Stimulated activated CD4-positive, alpha-beta T cell treated with anti-CD3 and anti-CD28 coated beads, Interleukin-1b, Interleukin-23, amount 100 ng/mL, for 24 hours (primary cell): ENCODE results near the gene TRIM37.
"Not testable (repeated sequence)": the region's sequence is repeated elsewhere in the genome, so short reads cannot be mapped to it uniquely, and the experiment has no call there.

Experiments
- DNase-seq, 4 experiments: peaks; one replicate each; pipeline ENCODE4 v3.0.0-alpha.2; 2020; ENCODE audit warnings: low read depth in 4 of 4, low spot score in 1 of 4

Gene TRIM37

DNA sequence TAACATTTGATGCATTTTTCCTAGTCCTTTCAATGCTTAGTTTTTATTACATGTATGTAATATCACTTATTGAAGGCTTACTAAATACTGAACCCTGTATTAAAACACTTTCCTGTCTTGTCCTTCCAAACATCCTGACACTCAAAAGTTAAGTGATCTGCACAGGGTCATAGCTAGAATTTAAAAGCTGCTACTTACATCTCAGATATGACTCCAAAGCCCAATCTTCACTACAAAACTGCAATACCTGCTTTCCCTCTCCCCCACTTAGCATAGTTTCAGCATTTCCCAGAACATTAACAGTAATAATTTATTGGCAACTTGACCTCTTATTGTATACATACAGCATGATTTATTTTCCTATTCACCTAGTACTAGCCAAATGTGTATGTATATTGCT is 4.3 kb upstream of the TRIM37 start:
- no peak for DNase-seq

DNA sequence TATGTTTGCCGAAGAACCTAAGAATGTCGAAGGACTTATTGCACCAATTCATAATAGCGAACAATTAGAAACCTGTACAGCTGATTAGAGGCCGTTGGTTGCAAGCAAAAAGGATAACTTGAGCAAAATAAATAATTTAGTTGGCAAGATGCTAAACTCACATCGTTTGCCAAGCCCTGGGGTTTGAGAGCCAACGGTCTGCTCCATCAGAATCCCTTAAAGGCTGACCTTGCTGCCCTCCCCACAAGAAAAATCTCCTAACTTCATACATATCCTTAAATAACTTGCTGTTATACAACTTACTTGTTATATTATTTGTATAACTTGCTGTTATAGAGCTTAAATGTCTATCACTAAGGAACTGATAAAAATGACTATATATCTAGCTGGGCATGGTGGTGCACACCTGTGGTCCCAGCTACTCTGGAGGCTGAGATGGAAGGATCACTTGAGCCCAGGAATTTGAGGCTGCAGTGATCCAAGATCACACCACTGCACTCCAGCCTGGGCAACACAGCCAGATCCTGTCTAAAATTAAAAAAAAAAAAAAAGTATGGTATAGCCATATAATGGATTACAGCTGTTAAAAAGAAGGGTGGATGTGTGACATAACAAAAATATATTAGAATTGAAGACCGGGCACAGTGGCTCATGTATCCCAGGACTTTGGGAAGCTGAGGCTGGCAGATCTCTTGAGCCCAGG is 1.9 kb upstream of the TRIM37 start:
- no peak for DNase-seq

DNA sequence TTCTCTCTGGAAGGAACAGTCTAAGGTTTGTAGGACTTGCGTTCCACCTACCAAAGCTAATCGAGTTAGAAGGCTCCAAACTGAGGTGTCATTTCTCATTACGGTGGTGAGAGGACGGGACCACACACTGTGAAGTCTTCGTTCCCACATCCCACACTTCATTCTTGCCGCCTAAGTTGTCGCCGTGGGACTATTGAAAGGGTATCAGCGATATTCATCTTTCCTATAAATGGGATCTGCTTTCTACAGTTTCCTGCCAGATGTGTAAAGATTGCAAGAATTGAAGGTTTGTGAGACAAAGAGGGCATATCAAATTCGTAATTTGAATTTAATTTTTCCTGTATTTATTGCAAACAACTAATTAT is 608 bp upstream of the TRIM37 start:
- no peak for DNase-seq

DNA sequence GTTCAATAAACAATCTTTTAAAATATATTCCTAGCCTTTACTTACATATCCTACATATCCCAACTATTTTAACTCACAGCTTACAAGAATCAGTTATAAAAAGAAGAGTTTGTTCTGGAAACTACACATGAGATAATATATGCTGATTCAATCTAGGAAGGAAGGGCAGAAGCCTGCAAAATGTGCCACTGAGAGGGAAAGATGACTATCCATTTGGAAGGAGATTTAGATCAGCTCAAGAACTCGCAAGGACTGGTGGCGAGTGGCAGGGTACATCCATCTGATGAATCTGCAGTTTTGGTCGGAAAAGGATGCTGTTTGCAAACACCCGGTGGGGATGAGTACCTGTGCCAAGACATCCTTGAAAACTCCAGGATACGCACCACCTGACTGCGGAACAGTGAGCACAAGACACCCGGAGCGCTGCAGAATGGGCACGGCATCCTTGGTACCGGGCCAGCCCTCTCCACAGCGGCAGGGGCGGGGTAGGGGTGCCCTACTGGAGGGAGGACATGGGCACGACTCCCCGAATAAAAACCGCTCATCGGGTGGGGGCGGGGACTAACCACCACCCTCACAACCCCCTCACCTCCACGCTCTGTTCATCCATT is 723 bp downstream of the TRIM37 start:
- DNase-seq: peak; percentile 35 to 61 (median 45)

GRCh38 chr17:59101178-59101577 is 5.5 kb downstream of the TRIM37 start:
- DNase-seq: no peak

DNA sequence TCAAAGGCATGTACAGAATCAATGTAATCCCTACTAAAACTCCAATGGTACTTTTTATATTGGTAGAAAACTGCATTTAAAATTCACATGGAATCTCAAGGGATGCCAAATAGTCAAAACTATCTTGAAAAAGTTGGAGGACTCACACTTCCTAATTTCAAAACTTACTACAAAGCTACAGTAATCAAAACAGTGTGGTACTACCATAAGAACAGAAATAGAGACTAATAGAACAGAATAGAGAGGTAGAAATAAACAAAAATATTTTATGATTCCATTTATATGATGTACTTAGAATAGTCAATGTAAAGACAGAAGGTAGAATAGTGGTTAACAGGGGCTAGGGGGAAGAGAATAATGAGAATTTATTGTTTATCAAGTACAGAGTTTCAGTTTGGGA is 8.8 kb downstream of the TRIM37 start:
- no peak for DNase-seq

GRCh38 chr17:59094861-59095530 is 11.7 kb downstream of the TRIM37 start:
- no peak for DNase-seq

GRCh38 chr17:59093702-59094231 is 12.9 kb downstream of the TRIM37 start:
- DNase-seq: no peak

DNA sequence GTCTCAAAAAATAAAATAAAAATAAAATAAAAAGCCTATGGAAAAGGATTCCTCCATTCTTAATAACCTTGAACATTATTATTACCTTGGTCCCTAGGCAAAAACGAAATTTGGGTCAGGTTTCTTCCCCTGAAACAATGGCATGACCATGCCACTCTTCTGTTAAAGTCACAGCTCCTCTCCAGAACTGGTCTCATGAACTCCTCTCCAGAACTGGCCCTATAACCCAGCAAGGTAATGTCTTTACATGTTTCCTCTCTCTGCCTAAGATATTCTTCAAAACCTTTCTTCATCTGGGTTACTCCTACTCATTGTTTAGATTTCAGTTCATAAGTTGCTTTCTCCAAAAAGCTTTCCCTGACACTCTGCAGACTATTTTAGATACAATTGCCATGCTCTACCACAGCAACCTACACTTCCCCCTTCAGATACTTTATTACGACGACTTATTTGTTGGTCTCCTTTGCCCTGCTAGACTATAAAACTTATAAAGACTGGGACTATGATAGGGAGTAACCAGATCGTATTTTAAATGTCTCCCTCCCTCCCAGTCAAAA is 13.5 kb downstream of the TRIM37 start:
- no peak for DNase-seq

DNA sequence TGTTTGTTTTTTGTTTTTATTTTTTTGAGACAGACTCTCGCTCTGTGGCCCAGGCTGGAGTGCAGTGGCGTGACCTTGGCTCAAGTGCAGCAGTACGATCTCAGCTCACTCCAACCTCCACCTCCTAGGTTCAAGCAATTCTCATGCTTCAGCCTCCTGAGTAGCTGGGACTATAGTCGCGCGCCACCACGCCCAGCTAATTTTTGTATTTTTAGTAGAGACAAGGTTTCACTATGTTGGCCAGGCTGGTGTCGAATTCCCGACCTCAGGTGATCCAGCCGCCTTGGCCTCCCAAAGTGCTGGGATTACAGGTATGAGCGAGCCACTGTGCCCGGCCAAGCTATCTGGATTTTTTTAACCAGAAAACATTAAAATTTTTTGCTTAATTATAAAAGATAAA is 16.1 kb downstream of the TRIM37 start:
- not testable (repeated sequence) for DNase-seq

DNA sequence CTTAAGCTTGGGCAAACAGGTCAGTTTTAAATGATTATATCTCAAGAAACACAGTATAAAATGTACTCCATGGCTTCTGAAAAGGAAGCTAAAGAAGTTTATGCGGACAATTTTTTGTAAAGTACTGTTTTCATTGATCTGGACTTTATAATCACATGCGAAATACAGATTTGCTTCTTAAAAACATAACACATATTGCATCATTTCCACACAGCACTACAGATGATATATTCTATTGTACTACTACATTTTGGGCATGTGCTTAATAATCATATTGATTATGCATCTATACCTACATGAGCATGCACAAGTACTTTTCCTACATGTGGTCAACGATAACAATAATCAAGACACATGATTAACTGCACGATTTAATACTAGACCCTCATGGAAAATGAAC is 22.5 kb downstream of the TRIM37 start:
- DNase-seq: no peak

DNA sequence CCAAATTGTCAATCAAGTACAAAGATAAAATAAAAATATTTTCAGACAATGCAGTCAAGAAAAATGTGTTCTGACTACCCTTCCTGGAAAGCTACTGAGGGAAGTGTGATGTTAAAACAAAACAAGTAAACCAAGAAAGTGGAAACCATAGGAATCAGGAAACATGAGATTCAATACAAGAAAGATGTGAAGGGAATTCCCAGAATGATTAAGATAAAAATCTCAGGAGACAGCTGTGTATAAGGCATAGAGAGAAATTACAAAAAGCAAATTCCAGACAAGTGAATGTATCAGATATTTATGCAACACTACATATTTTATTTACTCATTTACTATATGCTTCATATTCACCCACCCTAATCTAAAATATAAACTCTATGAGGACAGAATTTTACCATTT is 32.2 kb downstream of the TRIM37 start:
- no peak for DNase-seq

- DNase-seq: no peak
Measured at GRCh38 chr17:59073972-59074371, 32.7 kb downstream of the TRIM37 start.

GRCh38 chr17:59069856-59070255 is 36.8 kb downstream of the TRIM37 start:
- DNase-seq: no peak

DNA sequence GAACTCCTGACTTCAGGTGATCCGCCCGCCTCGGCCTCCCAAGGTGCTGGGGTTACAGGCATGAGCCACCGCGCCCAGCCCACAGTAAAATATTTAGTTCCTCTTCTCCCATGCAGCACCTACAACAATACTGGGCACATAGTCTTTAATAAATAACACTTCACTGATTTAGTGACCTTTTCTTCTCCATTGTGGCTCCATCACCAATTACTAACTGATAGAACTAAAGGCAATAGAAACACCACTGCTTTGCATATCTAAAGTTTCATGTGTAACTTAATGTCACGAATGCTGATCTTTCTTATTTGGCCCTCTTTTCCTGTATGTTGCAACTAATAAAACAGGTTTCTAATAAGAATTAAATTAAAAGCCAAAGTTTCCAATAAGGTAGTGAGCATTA is 38.9 kb downstream of the TRIM37 start:
- no peak for DNase-seq

DNA sequence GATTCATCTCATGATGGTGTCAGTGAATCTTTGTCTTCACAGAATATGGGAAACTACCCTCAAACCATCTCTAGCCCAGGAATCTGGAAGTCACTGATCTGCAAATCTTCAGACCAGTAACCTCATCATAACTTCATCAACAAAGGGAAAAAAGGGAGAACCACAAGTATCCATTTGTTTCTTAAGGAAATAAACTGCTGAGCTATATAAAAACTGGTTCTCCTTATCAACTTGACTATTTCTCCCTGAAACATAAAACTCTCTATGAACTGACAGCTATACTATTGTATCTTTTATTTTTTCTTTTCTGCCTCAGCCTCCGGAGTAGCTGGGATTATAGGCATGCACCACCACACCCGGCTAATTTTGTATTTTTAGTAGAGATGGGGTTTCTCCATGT is 39.3 kb downstream of the TRIM37 start:
- no peak for DNase-seq

- no peak for DNase-seq
Measured at GRCh38 chr17:59062509-59062908, 44.2 kb downstream of the TRIM37 start.

DNA sequence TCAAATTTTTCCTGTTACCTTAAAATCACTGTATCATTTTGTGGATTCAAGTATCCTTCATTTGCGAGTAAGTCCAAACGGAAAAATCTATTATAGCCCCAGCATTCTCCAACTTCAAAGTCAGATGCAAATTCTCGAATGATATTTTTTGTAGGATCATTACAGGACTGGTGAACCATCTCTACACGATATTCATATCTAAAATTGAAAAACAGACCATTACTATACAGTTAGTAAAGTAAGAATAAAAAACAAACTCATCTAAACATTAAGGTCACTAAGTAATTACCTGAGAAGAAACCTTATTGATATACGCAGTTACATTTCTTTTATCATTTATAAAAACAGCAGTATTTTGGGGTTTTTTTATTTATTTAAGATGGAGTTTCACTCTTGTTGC is 49.8 kb downstream of the TRIM37 start:
- DNase-seq: no peak

DNA sequence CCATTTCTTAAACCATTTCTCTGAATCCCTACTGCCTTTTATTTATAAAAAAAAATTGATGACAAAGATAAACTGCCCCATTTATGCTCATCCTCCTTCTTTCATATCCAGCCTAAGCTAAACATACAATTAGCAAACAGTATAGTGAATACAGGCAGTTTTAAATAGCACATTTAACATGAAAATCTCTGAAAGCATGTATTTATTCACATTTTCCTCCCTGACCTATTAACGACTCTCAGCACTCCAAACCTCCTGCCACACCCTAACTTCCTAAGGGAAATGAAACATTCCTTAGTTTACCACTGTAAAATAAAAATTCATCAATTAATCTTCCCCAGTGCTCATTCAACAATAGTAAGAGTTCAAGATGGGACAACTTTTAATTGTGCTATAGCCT is 56.9 kb downstream of the TRIM37 start:
- no peak for DNase-seq

- no peak for DNase-seq
Measured at GRCh38 chr17:59047616-59048015, 59.1 kb downstream of the TRIM37 start.

DNA sequence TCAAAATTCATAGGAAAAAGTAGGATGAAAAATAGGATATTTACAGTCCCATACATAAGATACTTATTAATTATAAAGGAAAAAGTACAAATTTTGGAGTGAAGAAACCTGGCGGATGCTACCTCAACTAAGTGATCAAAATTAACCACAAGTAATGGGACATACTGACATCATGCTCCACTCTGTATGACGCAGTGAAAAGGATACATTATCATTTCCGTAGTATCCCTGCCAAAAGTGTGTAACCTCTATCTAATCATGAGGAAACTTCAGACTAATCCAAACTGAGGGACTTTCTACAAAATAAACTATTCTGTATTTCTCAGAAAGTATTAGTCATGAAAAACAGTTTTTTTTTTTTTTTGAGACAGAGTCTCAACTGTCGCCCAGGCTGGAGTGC is 60.5 kb downstream of the TRIM37 start:
- DNase-seq: no peak

DNA sequence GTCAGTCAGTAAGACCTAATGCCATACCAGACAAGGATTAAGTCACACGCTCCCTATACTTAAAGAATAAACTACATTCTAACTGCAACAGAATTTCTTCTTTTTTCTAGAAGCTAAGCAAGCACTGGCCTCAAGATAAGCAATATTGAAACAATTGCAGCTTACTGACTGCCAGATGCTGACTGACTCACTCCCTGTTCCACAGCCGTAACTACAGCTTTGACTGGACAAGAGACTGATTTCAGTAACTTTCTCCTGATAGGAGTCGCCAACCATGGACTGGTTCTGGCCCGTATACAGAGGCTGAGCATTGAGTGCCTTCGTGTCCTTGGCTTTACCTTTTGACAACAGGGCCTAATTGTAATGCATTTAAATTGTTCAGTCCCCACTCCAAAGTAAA is 67.9 kb downstream of the TRIM37 start:
- DNase-seq: no peak
